ENCODE data around the gene PPIE.

Gene PPIE

GRCh38 chr1:39754026-39754570 is 15.4 kb downstream of the PPIE start:
- Histone ChIP-seq H2AFZ (ENCODE audit: low read depth) (no peak overlapping the region), H3K4me1 (ENCODE audit: low read depth, poor library complexity, severe bottlenecking) (peaks cover under 1% of the 10 kb centered on the region), H4K20me1 (ENCODE audit: insufficient read depth) (no peaks in the 10 kb centered on the region), H3K4me3 (IDR thresholded peaks at IDR 0.05; ENCODE audit: insufficient read depth, low read depth, low read length) (no peak overlapping the region), H3K36me3 (ENCODE audit: insufficient read depth) (peaks cover 4% of the 10 kb centered on the region; the same call in 1 of the 2 replicates), H3K4me2 (no peak overlapping the region), H3K27ac (no peak overlapping the region), H3K9ac (no peak overlapping the region), H3K79me2 (ENCODE audit: insufficient read depth, low read depth) (no peaks in the 10 kb centered on the region), H3K27me3 (ENCODE audit: insufficient read depth, low read depth) (no peaks in the 10 kb centered on the region)
- TF ChIP-seq, protein P1, sequence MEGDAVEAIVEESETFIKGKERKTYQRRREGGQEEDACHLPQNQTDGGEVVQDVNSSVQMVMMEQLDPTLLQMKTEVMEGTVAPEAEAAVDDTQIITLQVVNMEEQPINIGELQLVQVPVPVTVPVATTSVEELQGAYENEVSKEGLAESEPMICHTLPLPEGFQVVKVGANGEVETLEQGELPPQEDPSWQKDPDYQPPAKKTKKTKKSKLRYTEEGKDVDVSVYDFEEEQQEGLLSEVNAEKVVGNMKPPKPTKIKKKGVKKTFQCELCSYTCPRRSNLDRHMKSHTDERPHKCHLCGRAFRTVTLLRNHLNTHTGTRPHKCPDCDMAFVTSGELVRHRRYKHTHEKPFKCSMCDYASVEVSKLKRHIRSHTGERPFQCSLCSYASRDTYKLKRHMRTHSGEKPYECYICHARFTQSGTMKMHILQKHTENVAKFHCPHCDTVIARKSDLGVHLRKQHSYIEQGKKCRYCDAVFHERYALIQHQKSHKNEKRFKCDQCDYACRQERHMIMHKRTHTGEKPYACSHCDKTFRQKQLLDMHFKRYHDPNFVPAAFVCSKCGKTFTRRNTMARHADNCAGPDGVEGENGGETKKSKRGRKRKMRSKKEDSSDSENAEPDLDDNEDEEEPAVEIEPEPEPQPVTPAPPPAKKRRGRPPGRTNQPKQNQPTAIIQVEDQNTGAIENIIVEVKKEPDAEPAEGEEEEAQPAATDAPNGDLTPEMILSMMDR (conservative IDR thresholded peaks at IDR 0.05; ENCODE audit: low read depth, low read length), result no peak

DNA sequence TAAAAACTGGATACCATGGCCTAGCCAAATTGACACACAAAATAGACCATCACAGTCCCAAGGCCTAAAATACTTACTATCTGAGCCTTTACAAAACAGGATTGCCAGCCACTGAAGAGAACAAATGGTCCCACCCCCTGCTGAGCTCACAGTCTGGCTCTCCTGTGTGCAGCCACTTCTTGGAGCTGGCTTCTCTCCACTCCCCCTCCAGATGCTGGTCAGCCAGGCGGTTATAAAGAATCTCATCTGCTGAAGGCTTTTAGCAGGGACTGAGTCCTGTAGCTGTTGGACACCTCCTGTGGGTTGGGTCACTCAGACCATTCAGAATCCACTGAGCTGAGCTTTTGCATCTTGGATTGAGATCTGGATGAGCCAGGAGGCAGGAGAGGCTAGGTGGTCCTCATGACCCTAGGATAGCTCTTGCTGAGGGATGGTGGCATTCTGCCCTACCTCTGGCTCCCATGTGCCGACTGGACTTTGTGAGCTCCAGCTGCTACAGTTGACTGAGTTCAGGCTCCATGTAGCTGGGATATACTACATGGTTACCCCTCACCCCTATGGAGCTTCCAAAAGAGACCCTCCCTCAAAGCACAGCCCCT is 16.3 kb downstream of the PPIE start:
- no peaks in the 10 kb centered on the region; the same call in 1 of the 2 replicates for H3K36me3 ChIP-seq (ENCODE audit: insufficient read depth)

DNA sequence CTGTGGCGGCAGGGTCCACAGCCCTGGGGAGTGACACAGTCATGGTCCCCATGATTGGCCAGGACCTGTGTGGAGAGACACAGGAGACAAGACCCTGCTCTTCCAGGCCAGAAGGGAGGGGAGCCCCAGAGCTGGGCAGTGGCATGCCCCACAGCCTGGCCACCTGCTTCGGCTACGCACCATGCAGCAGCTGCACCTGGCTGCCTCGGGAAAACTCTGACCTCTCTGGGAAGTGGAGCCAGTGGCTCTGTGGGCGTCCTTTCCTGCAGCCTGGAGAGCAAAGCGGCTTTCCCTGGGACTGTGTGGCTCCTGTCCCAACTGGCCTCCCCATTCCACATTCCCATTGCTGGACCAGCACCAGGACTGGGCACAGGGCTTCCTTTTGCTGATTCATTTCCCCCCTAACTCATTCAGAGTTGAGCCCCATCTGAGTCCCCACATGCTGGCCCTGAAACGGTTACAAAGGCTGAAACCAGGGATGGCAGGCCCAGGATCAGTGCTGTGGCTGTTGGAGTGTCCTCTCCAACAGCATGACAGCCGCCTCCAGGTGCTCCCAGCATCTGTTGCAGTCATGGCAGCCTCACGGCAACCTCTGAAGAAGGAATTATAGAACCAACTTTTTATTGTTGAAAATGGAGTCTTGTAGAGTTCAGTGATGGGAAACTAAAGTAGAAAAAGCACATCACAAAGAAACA is 17.4 kb downstream of the PPIE start:
- Histone ChIP-seq H3K79me2 (ENCODE audit: insufficient read depth, low read depth) (no peaks in the 10 kb centered on the region), H3K4me3 (IDR thresholded peaks at IDR 0.05; ENCODE audit: insufficient read depth, low read depth, low read length) (no peak overlapping the region), H3K4me2 (no peak overlapping the region), H3K9ac (no peak overlapping the region), H3K4me1 (ENCODE audit: low read depth, poor library complexity, severe bottlenecking) (peaks cover 7% of the 10 kb centered on the region), H3K36me3 (ENCODE audit: insufficient read depth) (no peaks in the 10 kb centered on the region; the same call in 1 of the 2 replicates), H3K27ac (no peak overlapping the region), H4K20me1 (ENCODE audit: insufficient read depth) (no peaks in the 10 kb centered on the region), H3K27me3 (ENCODE audit: insufficient read depth, low read depth) (no peaks in the 10 kb centered on the region), H2AFZ (ENCODE audit: low read depth) (no peak overlapping the region)
- TF ChIP-seq, protein P1 (conservative IDR thresholded peaks at IDR 0.05; ENCODE audit: low read depth, low read length), result no peak

More for the DNA sequence above, 16.3 kb downstream of the PPIE start:
- Histone ChIP-seq H4K20me1 (ENCODE audit: insufficient read depth) (no peaks in the 10 kb centered on the region), H3K4me1 (ENCODE audit: low read depth, poor library complexity, severe bottlenecking) (peaks cover 7% of the 10 kb centered on the region), H3K27ac (no peak overlapping the region), H3K79me2 (ENCODE audit: insufficient read depth, low read depth) (no peaks in the 10 kb centered on the region), H3K9ac (no peak overlapping the region), H2AFZ (ENCODE audit: low read depth) (no peak overlapping the region), H3K4me2 (no peak overlapping the region), H3K4me3 (IDR thresholded peaks at IDR 0.05; ENCODE audit: insufficient read depth, low read depth, low read length) (no peak overlapping the region), H3K27me3 (ENCODE audit: insufficient read depth, low read depth) (no peaks in the 10 kb centered on the region)
- TF ChIP-seq, protein P1 (conservative IDR thresholded peaks at IDR 0.05; ENCODE audit: low read depth, low read length), result no peak

DNA sequence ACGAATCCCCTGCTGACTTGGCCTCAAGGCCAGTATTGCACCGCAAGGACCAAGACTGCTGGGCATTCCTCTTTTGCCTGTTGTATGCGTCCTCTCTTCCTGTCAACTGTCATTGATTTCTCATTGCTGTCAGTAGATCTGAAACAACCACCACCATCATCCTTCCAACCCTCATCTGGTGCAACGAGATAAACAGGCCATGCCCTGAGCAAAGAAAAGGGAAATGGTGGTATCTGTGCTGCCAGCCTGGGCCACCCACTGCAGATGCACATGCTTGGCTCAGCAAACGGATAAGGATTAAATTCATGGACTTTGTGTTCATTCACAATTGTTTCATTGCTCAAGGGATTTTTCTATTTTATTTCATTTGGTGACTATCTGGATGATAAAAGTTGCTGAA is 18.8 kb downstream of the PPIE start:
- Histone ChIP-seq H3K4me3 (IDR thresholded peaks at IDR 0.05; ENCODE audit: insufficient read depth, low read depth, low read length) (no peak overlapping the region), H2AFZ (ENCODE audit: low read depth) (no peak overlapping the region), H4K20me1 (ENCODE audit: insufficient read depth) (no peaks in the 10 kb centered on the region), H3K27me3 (ENCODE audit: insufficient read depth, low read depth) (no peaks in the 10 kb centered on the region), H3K9ac (no peak overlapping the region), H3K4me1 (ENCODE audit: low read depth, poor library complexity, severe bottlenecking) (peaks cover 7% of the 10 kb centered on the region), H3K36me3 (ENCODE audit: insufficient read depth) (no peaks in the 10 kb centered on the region), H3K27ac (no peak overlapping the region), H3K79me2 (ENCODE audit: insufficient read depth, low read depth) (no peaks in the 10 kb centered on the region), H3K4me2 (no peak overlapping the region)
- TF ChIP-seq, protein P1 (conservative IDR thresholded peaks at IDR 0.05; ENCODE audit: low read depth, low read length), result no peak

All from KMS-11 (cell line).